Measurements from ENCODE around the gene SLC6A18.

The SLC6A18 gene

GRCh38 chr5:1205255-1206180, 19.7 kb upstream of the SLC6A18 start:
- no peak overlapping the region for H3K4me3 Mint-ChIP-seq
- H3K36me3 Mint-ChIP-seq = no peaks in the 10 kb centered on the region
- no peaks in the 10 kb centered on the region for H3K9me3 Mint-ChIP-seq
- ATAC-seq (no peak), DNase-seq (ENCODE audit: low spot score in 2 of 2) (no peak)
- H3K4me1 Mint-ChIP-seq = no peaks in the 10 kb centered on the region
- no peak overlapping the region for H3K27ac Mint-ChIP-seq

- no peaks in the 10 kb centered on the region for H3K9me3 Mint-ChIP-seq
- no peak overlapping the region for H3K4me3 Mint-ChIP-seq
- H3K36me3 Mint-ChIP-seq = no peaks in the 10 kb centered on the region
- no peak overlapping the region for H3K27ac Mint-ChIP-seq
- H3K4me1 Mint-ChIP-seq = no peaks in the 10 kb centered on the region
- DNase-seq (ENCODE audit: low spot score in 2 of 2) (no peak), ATAC-seq (no peak)
These were observed 18.4 kb upstream of the SLC6A18 start for GRCh38 chr5:1206521-1207412.

- no peaks in the 10 kb centered on the region for H3K9me3 Mint-ChIP-seq
- no peaks in the 10 kb centered on the region for H3K36me3 Mint-ChIP-seq
- no peaks in the 10 kb centered on the region for H3K4me1 Mint-ChIP-seq
- no peak for DNase-seq (ENCODE audit: low spot score in 2 of 2)
- no peak overlapping the region for H3K4me3 Mint-ChIP-seq
- no peak for ATAC-seq
- H3K27ac Mint-ChIP-seq = no peak overlapping the region
These were observed 17.6 kb upstream of the SLC6A18 start for GRCh38 chr5:1207555-1207954.

GRCh38 chr5:1208221-1208742, 16.9 kb upstream of the SLC6A18 start:
- ATAC-seq (no peak), DNase-seq (ENCODE audit: low spot score in 2 of 2) (no peak)
- Mint-ChIP-seq H3K4me1 (no peaks in the 10 kb centered on the region), H3K27ac (no peak overlapping the region), H3K36me3 (no peaks in the 10 kb centered on the region), H3K4me3 (no peak overlapping the region), H3K9me3 (no peaks in the 10 kb centered on the region)

- Mint-ChIP-seq H3K4me3 (no peak overlapping the region), H3K27ac (no peak overlapping the region), H3K4me1 (no peaks in the 10 kb centered on the region), H3K36me3 (no peaks in the 10 kb centered on the region), H3K9me3 (no peaks in the 10 kb centered on the region)
- ATAC-seq (no peak), DNase-seq (ENCODE audit: low spot score in 2 of 2) (no peak)
These were observed 16.3 kb upstream of the SLC6A18 start for GRCh38 chr5:1208743-1209488.

- H3K36me3 Mint-ChIP-seq = no peaks in the 10 kb centered on the region
- H3K9me3 Mint-ChIP-seq = no peaks in the 10 kb centered on the region
- no peak overlapping the region for H3K27ac Mint-ChIP-seq
- ATAC-seq = no peak
- DNase-seq (ENCODE audit: low spot score in 2 of 2) = no peak
- H3K4me3 Mint-ChIP-seq = no peak overlapping the region
- H3K4me1 Mint-ChIP-seq = no peaks in the 10 kb centered on the region
These were observed 15.7 kb upstream of the SLC6A18 start for GRCh38 chr5:1209489-1209852.

GRCh38 chr5:1209896-1210776, 15.0 kb upstream of the SLC6A18 start:
- Mint-ChIP-seq H3K4me1 (no peaks in the 10 kb centered on the region), H3K36me3 (no peaks in the 10 kb centered on the region), H3K9me3 (no peaks in the 10 kb centered on the region), H3K4me3 (no peak overlapping the region), H3K27ac (no peak overlapping the region)
- DNase-seq (ENCODE audit: low spot score in 2 of 2) (no peak), ATAC-seq (no peak)

GRCh38 chr5:1210832-1211251, 14.3 kb upstream of the SLC6A18 start:
- Mint-ChIP-seq H3K4me3 (no peak overlapping the region), H3K9me3 (no peaks in the 10 kb centered on the region), H3K36me3 (no peaks in the 10 kb centered on the region), H3K4me1 (no peaks in the 10 kb centered on the region), H3K27ac (no peak overlapping the region)
- DNase-seq (ENCODE audit: low spot score in 2 of 2) = no peak
- ATAC-seq = no peak

- ATAC-seq (no peak), DNase-seq (ENCODE audit: low spot score in 2 of 2) (no peak)
- H3K9me3 Mint-ChIP-seq = no peaks in the 10 kb centered on the region
- no peaks in the 10 kb centered on the region for H3K36me3 Mint-ChIP-seq
- no peak overlapping the region for H3K4me3 Mint-ChIP-seq
- no peak overlapping the region for H3K27ac Mint-ChIP-seq
- H3K4me1 Mint-ChIP-seq = no peaks in the 10 kb centered on the region
These were observed 13.5 kb upstream of the SLC6A18 start for GRCh38 chr5:1211701-1212100.

- Mint-ChIP-seq H3K4me3 (no peak overlapping the region), H3K27ac (no peak overlapping the region), H3K9me3 (no peaks in the 10 kb centered on the region), H3K36me3 (no peaks in the 10 kb centered on the region), H3K4me1 (no peaks in the 10 kb centered on the region)
- DNase-seq (ENCODE audit: low spot score in 2 of 2) (no peak), ATAC-seq (no peak)
These were observed 12.9 kb upstream of the SLC6A18 start for GRCh38 chr5:1212271-1212670.

GRCh38 chr5:1212881-1213280, 12.3 kb upstream of the SLC6A18 start:
- H3K4me1 Mint-ChIP-seq = no peaks in the 10 kb centered on the region

GRCh38 chr5:1213508-1214162, 11.5 kb upstream of the SLC6A18 start:
- DNase-seq (ENCODE audit: low spot score in 2 of 2) (no peak), ATAC-seq (no peak)
- H3K36me3 Mint-ChIP-seq = no peaks in the 10 kb centered on the region
- H3K4me1 Mint-ChIP-seq = no peaks in the 10 kb centered on the region
- H3K9me3 Mint-ChIP-seq = no peaks in the 10 kb centered on the region
- no peak overlapping the region for H3K27ac Mint-ChIP-seq
- no peak overlapping the region for H3K4me3 Mint-ChIP-seq

More at GRCh38 chr5:1212881-1213280, 12.3 kb upstream of the SLC6A18 start:
- no peak for DNase-seq (ENCODE audit: low spot score in 2 of 2)
- Mint-ChIP-seq H3K36me3 (no peaks in the 10 kb centered on the region), H3K27ac (no peak overlapping the region), H3K4me3 (no peak overlapping the region), H3K9me3 (no peaks in the 10 kb centered on the region)
- ATAC-seq = no peak

- H3K4me1 Mint-ChIP-seq = no peaks in the 10 kb centered on the region
- no peak for DNase-seq (ENCODE audit: low spot score in 2 of 2)
- no peak overlapping the region for H3K27ac Mint-ChIP-seq
- H3K9me3 Mint-ChIP-seq = no peaks in the 10 kb centered on the region
- ATAC-seq = no peak
- no peaks in the 10 kb centered on the region for H3K36me3 Mint-ChIP-seq
- no peak overlapping the region for H3K4me3 Mint-ChIP-seq
These were observed 10.8 kb upstream of the SLC6A18 start for GRCh38 chr5:1214163-1214935.
